Activated T-cell treated with anti-CD3 and anti-CD28 coated beads for 1 hour (primary cell): ENCODE data around the gene GSTM2.

Experiments
- DNase-seq: peaks from one replicate; pipeline ENCODE4 v3.0.0-alpha.2; 2020; ENCODE audit warnings: low read depth

GSTM2 gene

GRCh38 chr1:109629372-109630030, 38.4 kb upstream of the GSTM2 start:
- DNase-seq = no peak

DNA sequence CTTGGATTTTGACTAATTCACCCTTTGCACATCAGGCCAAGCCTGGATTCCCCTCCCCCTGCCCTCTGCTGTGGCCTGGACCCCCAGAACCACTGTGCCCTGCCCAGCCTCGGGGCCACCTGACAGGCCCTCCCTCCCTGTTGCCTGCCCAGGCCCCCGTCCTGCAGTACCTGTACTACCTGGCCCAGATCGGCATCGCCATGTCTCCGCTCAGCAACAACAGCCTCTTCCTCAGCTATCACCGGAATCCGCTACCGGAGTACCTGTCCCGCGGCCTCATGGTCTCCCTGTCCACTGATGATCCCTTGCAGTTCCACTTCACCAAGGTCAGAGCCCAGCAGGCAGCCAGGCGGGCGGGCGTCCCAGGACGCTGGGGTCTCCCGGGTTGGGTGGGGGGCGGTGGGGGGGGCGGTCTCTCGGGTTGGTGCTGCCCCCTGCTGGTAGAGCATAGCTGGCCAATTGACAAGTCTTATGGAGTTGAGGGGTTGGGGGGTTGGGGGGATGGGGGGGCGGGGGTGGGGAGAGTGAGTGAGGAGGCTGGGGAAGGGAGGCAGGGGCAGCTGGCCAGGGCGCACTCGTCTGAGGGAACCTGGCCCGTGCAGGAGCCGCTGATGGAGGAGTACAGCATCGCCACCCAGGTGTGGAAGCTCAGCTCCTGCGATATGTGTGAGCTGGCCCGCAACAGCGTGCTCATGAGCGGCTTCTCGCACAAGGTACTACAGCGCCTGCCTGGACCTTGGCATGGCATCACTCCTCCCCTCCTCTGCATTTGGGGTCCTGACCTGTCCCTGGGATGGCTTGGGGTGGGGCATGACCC, 37.6 kb upstream of the GSTM2 start:
- DNase-seq = peak; percentile 51

DNA sequence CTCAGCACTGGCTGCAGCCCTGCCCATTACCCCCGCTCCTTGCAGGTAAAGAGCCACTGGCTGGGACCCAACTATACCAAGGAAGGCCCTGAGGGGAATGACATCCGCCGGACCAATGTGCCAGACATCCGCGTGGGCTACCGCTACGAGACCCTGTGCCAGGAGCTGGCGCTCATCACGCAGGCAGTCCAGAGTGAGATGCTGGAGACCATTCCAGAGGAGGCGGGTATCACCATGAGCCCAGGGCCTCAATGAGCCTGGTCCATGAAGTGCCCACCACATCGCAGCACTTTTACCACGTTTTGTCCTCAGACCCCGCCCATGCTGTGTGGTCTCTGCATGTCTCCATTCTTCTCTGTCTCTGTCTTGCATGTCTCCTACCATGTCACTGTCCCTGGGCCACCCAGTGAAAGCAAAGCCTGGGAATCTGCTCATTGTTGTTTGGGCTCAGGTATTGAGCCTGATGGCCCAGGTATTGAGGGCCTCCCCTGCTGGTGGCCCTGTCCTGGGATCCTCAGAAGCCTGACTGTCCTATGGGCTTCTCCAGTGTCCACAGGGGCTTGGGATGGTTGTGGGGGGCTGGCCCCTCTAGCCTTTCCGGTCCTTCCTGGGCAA, 36.9 kb upstream of the GSTM2 start:
- DNase-seq = no peak

GRCh38 chr1:109631513-109632505, 36.0 kb upstream of the GSTM2 start:
- DNase-seq = no peak

- DNase-seq = no peak
Measured at GRCh38 chr1:109632671-109633346, 35.0 kb upstream of the GSTM2 start.

DNA sequence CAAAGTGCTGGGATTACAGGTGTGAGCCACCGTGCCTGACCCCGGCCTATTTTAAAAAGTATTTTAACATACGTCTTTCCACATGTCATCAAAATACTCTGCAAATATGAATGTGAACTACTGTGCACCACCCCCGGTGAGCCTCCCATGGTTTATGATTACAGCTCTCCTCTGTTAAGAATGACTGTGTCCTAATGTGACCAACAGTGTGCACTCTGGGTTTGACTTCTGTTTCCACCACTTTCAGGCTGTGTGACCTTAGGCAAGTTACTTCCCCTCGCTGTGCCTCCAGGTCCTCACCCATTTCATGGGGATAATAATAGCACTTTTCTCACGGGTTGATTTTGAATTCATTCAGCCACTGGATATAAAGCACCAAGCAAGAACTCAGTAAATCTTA, 33.6 kb upstream of the GSTM2 start:
- DNase-seq = no peak

- DNase-seq = no peak
Measured at GRCh38 chr1:109634771-109635750, 32.8 kb upstream of the GSTM2 start.

- no peak for DNase-seq
Measured at GRCh38 chr1:109635862-109636200, 32.0 kb upstream of the GSTM2 start.

- DNase-seq = no peak
Measured at GRCh38 chr1:109636201-109636952, 31.5 kb upstream of the GSTM2 start.

- no peak for DNase-seq
Measured at GRCh38 chr1:109637446-109637845, 30.4 kb upstream of the GSTM2 start.

DNA sequence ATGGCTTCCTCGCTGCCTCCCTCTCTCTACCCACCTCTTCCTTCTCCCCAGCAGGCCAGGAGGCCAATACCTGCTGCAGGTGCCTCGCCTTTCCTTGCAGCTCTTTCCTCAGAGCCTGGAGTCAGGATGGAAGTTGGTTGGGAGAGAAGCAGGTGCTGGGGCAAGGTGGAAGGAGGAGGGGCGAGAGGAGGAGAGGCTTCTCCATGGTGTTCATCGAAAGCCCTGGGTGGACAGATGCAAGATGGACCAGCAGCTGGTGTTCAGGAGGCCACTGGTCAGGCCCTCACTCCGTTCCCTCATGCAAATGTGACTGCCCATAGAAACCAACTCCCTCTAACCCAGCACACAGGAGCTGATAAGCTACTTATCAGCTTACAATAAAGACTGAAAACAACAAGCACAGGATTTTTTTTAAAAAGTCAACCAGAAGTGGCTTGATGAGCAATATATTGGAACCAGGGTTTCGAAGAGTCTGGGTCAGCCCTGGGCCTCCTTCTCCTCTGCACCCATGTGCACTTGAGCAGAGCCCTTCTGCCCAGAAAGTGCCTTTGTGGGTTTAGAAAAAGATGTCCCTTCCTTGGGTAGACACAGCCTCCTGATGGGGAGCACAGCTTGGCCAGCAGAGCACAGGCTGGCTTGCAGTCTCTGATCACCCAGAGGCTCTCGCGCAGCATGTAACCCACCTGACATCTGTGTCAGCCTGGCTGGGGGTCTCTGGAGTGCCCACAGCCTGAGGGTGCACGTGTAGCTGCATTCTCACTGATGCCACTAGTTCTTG, 28.6 kb upstream of the GSTM2 start:
- DNase-seq = no peak

- no peak for DNase-seq
Measured at GRCh38 chr1:109639841-109640184, 28.0 kb upstream of the GSTM2 start.

DNA sequence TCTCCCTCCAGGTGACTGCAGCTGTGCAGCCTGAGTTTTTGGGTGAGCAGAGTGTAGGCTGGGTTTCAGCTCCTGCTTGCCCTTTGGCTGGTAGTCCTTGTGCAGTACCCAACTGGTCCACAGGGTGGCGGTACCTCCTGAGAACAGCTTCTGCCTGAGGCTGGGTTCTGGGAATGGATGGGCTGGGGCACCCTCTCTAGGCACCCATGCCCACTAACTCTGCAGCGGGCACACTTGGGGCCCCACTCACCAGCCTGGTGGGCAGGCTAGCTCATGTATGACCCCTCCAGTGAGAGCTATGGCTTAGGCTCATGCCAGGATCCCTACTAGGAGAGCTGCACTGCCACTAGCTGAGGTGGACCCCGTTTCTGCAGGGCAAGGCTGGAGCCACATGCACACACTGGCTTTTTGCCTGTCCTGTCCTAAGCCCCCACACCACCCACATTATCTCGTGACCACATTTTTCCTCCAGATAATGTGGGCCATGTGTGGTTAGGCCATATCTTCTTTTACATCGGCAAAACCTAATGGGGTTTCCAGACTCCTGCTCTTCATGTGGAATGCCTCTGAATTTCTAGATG, 27.5 kb upstream of the GSTM2 start:
- DNase-seq = peak; percentile 94

DNA sequence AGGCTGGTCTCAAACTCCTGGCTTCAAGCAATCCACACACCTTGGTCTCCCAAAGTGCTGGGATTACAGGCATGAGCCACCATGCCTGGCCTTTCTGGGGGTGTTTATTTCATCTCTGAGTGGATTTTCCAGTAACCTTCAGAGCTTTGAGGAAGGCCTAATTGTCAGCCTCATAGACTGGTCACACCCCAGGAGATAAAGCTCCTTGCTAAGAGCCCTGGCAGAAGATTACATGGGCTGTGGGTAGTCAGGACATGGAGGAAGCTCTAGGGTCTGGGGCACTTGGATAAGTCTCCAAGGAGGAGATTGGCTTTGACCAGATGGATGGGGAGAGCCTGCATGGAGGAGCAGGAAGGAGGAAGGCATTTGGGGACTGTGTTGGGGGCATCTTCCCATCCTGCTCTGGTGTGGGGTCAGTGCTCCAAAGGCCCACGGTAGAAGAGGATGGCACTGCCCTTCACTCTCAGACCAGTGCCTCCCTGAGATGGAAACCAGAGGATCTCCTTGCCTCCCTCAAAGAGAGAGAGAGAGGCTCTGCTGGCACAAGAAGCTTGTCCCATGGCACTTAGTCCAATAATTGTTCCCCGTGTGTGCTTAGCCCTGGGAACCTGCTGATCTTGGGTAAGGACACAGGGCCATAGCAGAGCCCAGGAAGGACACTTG, 26.6 kb upstream of the GSTM2 start:
- no peak for DNase-seq

GRCh38 chr1:109641861-109642260, 26.0 kb upstream of the GSTM2 start:
- no peak for DNase-seq

DNA sequence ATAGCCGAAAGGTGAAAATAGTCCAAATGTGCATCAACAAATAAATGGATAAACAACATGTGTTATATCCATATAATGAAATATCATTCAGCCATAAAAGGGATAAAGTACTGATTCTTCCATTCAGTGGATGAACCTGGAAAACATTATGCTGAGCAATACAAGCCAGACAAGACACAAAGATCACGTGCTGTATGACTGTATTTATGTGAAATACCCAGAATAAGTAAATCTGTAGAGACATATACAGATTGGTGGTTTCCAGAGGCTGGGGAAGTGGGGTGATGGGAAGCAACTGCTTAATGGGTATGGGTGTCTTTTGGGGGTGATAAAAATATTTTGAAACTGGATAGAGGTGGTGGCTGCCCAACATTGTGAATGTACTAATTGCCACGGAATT, 25.2 kb upstream of the GSTM2 start:
- DNase-seq = no peak

GRCh38 chr1:109643385-109644230, 24.2 kb upstream of the GSTM2 start:
- peak; percentile 86 for DNase-seq
